ENCODE results near the gene TCEAL5. TPM values are rescaled to one million over a fixed set of nuclear protein-coding genes. Genes with fewer than 3 reads are reported as not detected.

TCEAL5 gene
- total and polyA plus RNA-seq, 3 experiments from 2014 or later, result not detected

DNA sequence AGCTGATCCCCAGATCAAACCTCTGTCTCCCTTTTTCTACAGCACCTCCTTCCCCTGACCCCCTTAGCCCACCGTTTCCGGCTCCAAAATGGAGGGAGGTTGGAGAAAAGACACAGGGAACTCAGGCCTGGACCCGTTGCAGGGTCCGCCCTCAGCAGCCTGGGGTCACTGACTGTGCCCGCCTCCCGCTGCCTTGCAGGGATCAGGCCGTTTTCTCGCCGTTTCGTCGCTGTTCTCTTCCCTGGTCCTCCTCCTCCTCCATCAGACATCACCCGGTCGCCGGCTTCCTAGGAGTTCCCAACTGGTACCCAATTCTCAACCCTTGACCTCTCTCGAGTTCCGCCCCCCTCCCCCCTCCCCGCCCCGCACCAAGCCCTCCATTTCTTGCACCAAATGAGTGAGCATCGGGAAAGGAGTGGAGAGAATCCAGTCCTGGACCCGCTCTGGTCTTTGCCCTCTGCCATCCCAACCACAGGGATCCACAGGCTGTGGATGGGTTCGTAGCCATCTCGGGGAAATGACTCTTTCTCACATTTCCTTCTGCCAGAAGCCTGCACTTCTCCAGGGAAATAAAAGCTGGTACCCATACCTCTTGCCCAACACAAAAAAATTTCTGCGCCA, 493 bp downstream of the TCEAL5 start:
- no peaks in the 10 kb centered on the region for H3K27me3 ChIP-seq (ENCODE audit: insufficient read depth, low read length, poor library complexity, severe bottlenecking)
- no peaks in the 10 kb centered on the region for H3K9me3 Mint-ChIP-seq
- H3K27ac ChIP-seq (ENCODE audit: low read depth, low read length), result no peak overlapping the region
- no peaks in the 10 kb centered on the region for H3K36me3 ChIP-seq (ENCODE audit: insufficient read depth, low read length)
- ChIA-PET POLR2A (no interaction called here), CTCF (no interaction called here)
- H3K4me1 ChIP-seq (ENCODE audit: insufficient read depth, low read length), result no peaks in the 10 kb centered on the region
- no peaks in the 10 kb centered on the region for H3K9me3 ChIP-seq (ENCODE audit: low read length)
- peak overlapping the region in 2 of 7 donors; percentile 13 to 48 for H3K4me3 Mint-ChIP-seq
- no peak for DNase-seq
- peaks cover 0 to 10% (median 4%) of the 10 kb centered on the region in 3 donors for H3K4me1 Mint-ChIP-seq
- no peak overlapping the region for H3K4me3 ChIP-seq (ENCODE audit: low read length)
- peak overlapping the region in 2 of 8 donors; percentile 8 to 66 for H3K27ac Mint-ChIP-seq
- peaks cover 52 to 73% of the 10 kb centered on the region in 2 donors for H3K27me3 Mint-ChIP-seq
- no peaks in the 10 kb centered on the region for H3K36me3 Mint-ChIP-seq

GRCh38 chrX:103274284-103274683, 2.3 kb downstream of the TCEAL5 start:
- Mint-ChIP-seq H3K9me3 (no peaks in the 10 kb centered on the region), H3K4me1 (peaks cover 0 to 10% (median 4%) of the 10 kb centered on the region in 3 donors), H3K27me3 (peaks cover 45 to 69% of the 10 kb centered on the region in 2 donors), H3K27ac (no peak overlapping the region), H3K4me3 (no peak overlapping the region), H3K36me3 (no peaks in the 10 kb centered on the region)
- CTCF ChIA-PET, result no interaction called here
- Histone ChIP-seq H3K27me3 (ENCODE audit: insufficient read depth, low read length, poor library complexity, severe bottlenecking) (no peaks in the 10 kb centered on the region), H3K27ac (ENCODE audit: low read depth, low read length) (no peak overlapping the region), H3K36me3 (ENCODE audit: insufficient read depth, low read length) (no peaks in the 10 kb centered on the region), H3K4me3 (ENCODE audit: low read length) (no peak overlapping the region), H3K4me1 (ENCODE audit: insufficient read depth, low read length) (no peaks in the 10 kb centered on the region), H3K9me3 (ENCODE audit: low read length) (no peaks in the 10 kb centered on the region)
- POLR2A ChIA-PET, result no interaction called here
- DNase-seq, result no peak

- peaks cover under 1 to 4% of the 10 kb centered on the region in 2 donors for H3K27me3 Mint-ChIP-seq
- no peak overlapping the region for H3K4me3 ChIP-seq (ENCODE audit: low read length)
- ChIA-PET POLR2A (no interaction called here), CTCF (no interaction called here)
- H3K36me3 ChIP-seq (ENCODE audit: insufficient read depth, low read length), result no peaks in the 10 kb centered on the region
- H3K9me3 ChIP-seq (ENCODE audit: low read length), result no peaks in the 10 kb centered on the region
- H3K27me3 ChIP-seq (ENCODE audit: insufficient read depth, low read length, poor library complexity, severe bottlenecking), result no peaks in the 10 kb centered on the region
- no peak overlapping the region for H3K4me3 Mint-ChIP-seq
- peaks cover 0 to 2% (median 0%) of the 10 kb centered on the region in 5 donors for H3K9me3 Mint-ChIP-seq
- no peak overlapping the region for H3K27ac ChIP-seq (ENCODE audit: low read depth, low read length)
- no peak overlapping the region for H3K27ac Mint-ChIP-seq
- H3K36me3 Mint-ChIP-seq, result peaks cover 0 to 11% (median 0%) of the 10 kb centered on the region in 3 donors
- H3K4me1 ChIP-seq (ENCODE audit: insufficient read depth, low read length), result peaks cover 5% of the 10 kb centered on the region
- peaks cover 15 to 25% (median 22%) of the 10 kb centered on the region in 3 donors for H3K4me1 Mint-ChIP-seq
- no peak for DNase-seq
Observed at GRCh38 chrX:103258275-103258674, 18.3 kb downstream of the TCEAL5 start.

DNA sequence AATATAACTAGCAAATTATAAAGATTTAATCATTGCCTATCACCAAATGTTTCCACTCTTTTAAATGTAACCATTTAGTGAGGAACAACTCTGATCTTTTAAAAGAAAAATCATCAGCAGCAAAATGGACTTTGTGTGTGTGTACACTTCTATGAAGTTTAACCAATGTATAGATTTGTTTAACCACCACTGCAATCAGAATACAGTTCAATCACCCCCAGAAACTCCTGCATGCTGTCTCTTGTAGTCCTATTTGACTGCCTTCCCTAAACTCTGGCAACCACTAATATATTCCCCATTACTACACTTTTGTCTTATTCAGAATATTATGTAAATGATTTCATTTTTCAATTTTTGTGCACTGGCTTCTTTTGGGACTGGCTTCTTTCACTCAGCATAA, 19.9 kb downstream of the TCEAL5 start:
- peak overlapping the region in 1 of 8 donors; percentile 60 for H3K27ac Mint-ChIP-seq
- peaks cover 15 to 26% (median 22%) of the 10 kb centered on the region in 3 donors for H3K4me1 Mint-ChIP-seq
- POLR2A ChIA-PET, result no interaction called here

DNA sequence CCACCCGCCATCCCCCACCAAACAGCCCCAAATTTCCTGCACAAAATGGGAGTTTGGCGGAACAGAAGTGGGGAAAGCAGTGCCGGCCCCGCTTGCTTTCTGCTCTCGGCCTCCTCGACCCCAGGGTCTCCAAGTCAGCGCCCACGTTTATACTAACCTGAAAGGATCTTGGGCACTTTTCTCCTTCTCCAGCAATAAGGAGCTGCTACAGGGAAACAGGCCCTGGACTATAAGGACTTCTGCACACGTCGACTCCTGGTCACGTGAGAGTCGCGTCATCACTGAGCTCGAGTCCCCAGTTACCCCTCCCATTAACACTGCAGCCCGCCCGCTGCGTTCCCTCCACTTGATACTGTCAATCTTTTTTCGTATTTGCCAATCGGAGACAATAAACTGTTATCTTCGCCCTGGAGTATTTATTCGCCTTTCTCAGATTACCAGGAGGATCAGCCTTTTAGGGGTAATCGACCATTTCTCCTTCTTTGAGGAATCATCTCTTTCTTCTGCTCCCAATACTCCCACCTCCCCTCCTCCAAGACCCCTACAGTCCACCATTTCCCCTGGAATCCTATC, 21.5 kb downstream of the TCEAL5 start, which contains the start of gene TCEAL8:
Gene TCEAL8, minus strand, starts transcription at position 235 of the 573 bp plus-strand sequence. CDS start 1,176 bp downstream, outside the sequence.
- POLR2A ChIA-PET, result interaction anchor here (0.8 kb wide), 1 partner anchor 40 kb away, joined by 4 read pairs; no protein-coding TSS in a partner anchor
- peak within 1 kb of the TSS; percentile 86 for H3K27ac ChIP-seq (ENCODE audit: low read depth, low read length)
- H3K27me3 ChIP-seq (ENCODE audit: insufficient read depth, low read length, poor library complexity, severe bottlenecking), result no peaks in the 10 kb centered on the region
- CTCF ChIA-PET, result interaction anchor here (1.7 kb wide), 1 partner anchor 44 kb away, joined by 5 read pairs; no protein-coding TSS in a partner anchor
- H3K4me3 Mint-ChIP-seq, result peak within 1 kb of the TSS; percentile 88 to 99 (median 93)
- H3K9me3 Mint-ChIP-seq, result peaks cover 0 to 2% (median 0%) of the 10 kb centered on the region in 5 donors
- peaks cover 0 to 12% (median 0%) of the 10 kb centered on the region in 3 donors for H3K36me3 Mint-ChIP-seq
- peak; percentile 33 to 74 (median 52) for DNase-seq
- H3K36me3 ChIP-seq (ENCODE audit: insufficient read depth, low read length), result no peaks in the 10 kb centered on the region
- peaks cover 6% of the 10 kb centered on the region for H3K4me1 ChIP-seq (ENCODE audit: insufficient read depth, low read length)
- peaks cover 15 to 26% (median 22%) of the 10 kb centered on the region in 3 donors for H3K4me1 Mint-ChIP-seq
- H3K4me3 ChIP-seq (ENCODE audit: low read length), result peak within 1 kb of the TSS; percentile 84
- no peaks in the 10 kb centered on the region for H3K9me3 ChIP-seq (ENCODE audit: low read length)
- H3K27me3 Mint-ChIP-seq, result peaks cover 0 to 4% of the 10 kb centered on the region in 2 donors
- H3K27ac Mint-ChIP-seq, result peak within 1 kb of the TSS; percentile 90 to 100 (median 96)

More for the DNA sequence above, 19.9 kb downstream of the TCEAL5 start:
- H3K36me3 ChIP-seq (ENCODE audit: insufficient read depth, low read length), result no peaks in the 10 kb centered on the region
- H3K27ac ChIP-seq (ENCODE audit: low read depth, low read length), result no peak overlapping the region
- Mint-ChIP-seq H3K9me3 (peaks cover 0 to 2% (median 0%) of the 10 kb centered on the region in 5 donors), H3K36me3 (peaks cover 0 to 12% (median 0%) of the 10 kb centered on the region in 3 donors), H3K4me3 (peak overlapping the region in 1 of 7 donors; percentile 12), H3K27me3 (peaks cover 0 to 4% of the 10 kb centered on the region in 2 donors)
- H3K9me3 ChIP-seq (ENCODE audit: low read length), result no peaks in the 10 kb centered on the region
- DNase-seq, result no peak
- no peak overlapping the region for H3K4me3 ChIP-seq (ENCODE audit: low read length)
- CTCF ChIA-PET, result no interaction called here
- H3K4me1 ChIP-seq (ENCODE audit: insufficient read depth, low read length), result peaks cover 6% of the 10 kb centered on the region
- no peaks in the 10 kb centered on the region for H3K27me3 ChIP-seq (ENCODE audit: insufficient read depth, low read length, poor library complexity, severe bottlenecking)

DNA sequence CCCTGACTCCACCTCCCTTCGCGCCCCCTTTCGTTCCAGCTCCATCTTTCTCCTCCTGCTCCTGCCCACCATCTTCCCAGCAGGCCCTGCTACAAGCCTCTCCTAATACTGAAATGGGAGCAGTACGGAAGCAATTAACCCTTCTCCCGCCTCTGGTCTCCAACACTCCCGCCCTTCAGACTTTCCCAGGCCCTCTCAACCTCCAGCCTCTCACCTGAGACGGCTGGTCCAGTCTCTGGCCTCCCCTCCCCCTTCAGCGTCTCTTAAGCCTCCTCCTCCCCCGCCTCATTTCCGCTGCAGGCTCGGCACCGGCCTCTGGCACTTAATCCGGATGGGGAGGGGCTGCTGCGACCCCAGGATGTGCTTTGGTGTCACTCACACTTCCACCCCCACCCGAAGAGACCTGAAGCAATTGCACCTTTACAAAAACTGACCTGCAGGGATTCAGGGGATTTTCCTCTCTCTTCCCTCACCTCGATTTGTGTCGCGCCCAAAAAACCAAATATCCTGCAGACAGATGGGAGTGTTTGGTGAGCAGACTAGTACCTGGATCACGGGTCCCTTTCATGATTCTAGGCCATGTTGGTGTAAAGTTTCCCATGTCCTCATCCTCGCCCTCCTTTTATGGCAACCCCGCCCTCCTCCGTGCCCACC, 22.3 kb downstream of the TCEAL5 start:
- peaks cover 0 to 2% (median 0%) of the 10 kb centered on the region in 5 donors for H3K9me3 Mint-ChIP-seq
- no peaks in the 10 kb centered on the region for H3K27me3 ChIP-seq (ENCODE audit: insufficient read depth, low read length, poor library complexity, severe bottlenecking)
- H3K36me3 ChIP-seq (ENCODE audit: insufficient read depth, low read length), result no peaks in the 10 kb centered on the region
- H3K36me3 Mint-ChIP-seq, result peaks cover 0 to 12% (median 0%) of the 10 kb centered on the region in 3 donors
- peak overlapping the region; percentile 90 to 100 (median 96) for H3K27ac Mint-ChIP-seq
- H3K4me3 ChIP-seq (ENCODE audit: low read length), result peak overlapping the region; percentile 84
- peaks cover 0 to 4% of the 10 kb centered on the region in 2 donors for H3K27me3 Mint-ChIP-seq
- peaks cover 6% of the 10 kb centered on the region for H3K4me1 ChIP-seq (ENCODE audit: insufficient read depth, low read length)
- DNase-seq, result peak in 4 of 5 donors; percentile 13 to 56 (median 22)
- peak overlapping the region; percentile 86 for H3K27ac ChIP-seq (ENCODE audit: low read depth, low read length)
- POLR2A ChIA-PET, result no interaction called here
- no peaks in the 10 kb centered on the region for H3K9me3 ChIP-seq (ENCODE audit: low read length)
- CTCF ChIA-PET, result interaction anchor here (1.0 to 1.7 kb wide), 2 partner anchors 10 to 43 kb away, joined by 4 to 5 read pairs; no protein-coding TSS in a partner anchor
- H3K4me1 Mint-ChIP-seq, result peaks cover 15 to 26% (median 22%) of the 10 kb centered on the region in 3 donors
- peak overlapping the region; percentile 88 to 99 (median 93) for H3K4me3 Mint-ChIP-seq

- Mint-ChIP-seq H3K27ac (peak overlapping the region; percentile 90 to 100 (median 96)), H3K4me3 (peak overlapping the region; percentile 88 to 99 (median 92))
- POLR2A ChIA-PET, result no interaction called here
Observed at GRCh38 chrX:103253608-103254007, 22.9 kb downstream of the TCEAL5 start.

More at GRCh38 chrX:103253608-103254007, 22.9 kb downstream of the TCEAL5 start:
- Mint-ChIP-seq H3K4me1 (peaks cover 15 to 26% (median 22%) of the 10 kb centered on the region in 3 donors), H3K36me3 (peaks cover 0 to 12% (median 0%) of the 10 kb centered on the region in 3 donors), H3K9me3 (peaks cover 0 to 2% (median 0%) of the 10 kb centered on the region in 5 donors), H3K27me3 (peaks cover 0 to 4% of the 10 kb centered on the region in 2 donors)
- Histone ChIP-seq H3K4me1 (ENCODE audit: insufficient read depth, low read length) (peaks cover 6% of the 10 kb centered on the region), H3K27ac (ENCODE audit: low read depth, low read length) (no peak overlapping the region), H3K27me3 (ENCODE audit: insufficient read depth, low read length, poor library complexity, severe bottlenecking) (no peaks in the 10 kb centered on the region), H3K36me3 (ENCODE audit: insufficient read depth, low read length) (no peaks in the 10 kb centered on the region), H3K9me3 (ENCODE audit: low read length) (no peaks in the 10 kb centered on the region), H3K4me3 (ENCODE audit: low read length) (peak overlapping the region; percentile 84)
- CTCF ChIA-PET, result interaction anchor here (1.0 to 1.7 kb wide), 2 partner anchors 9 to 42 kb away, joined by 4 to 5 read pairs; no protein-coding TSS in a partner anchor
- DNase-seq, result no peak

Measured in CD8-positive, alpha-beta memory T cell (primary cell).